Parathyroid adenoma (tissue), 2 donors: ENCODE results near the gene TTC29.

Experiments used
- H2AFZ ChIP-seq: fragments of 300-600 bp; sonication (generic); one replicate; pipeline ENCODE4 v1.7.0; 2017; ENCODE audit warnings: antibody characterized with exemption, mild to moderate bottlenecking
- H3K27ac ChIP-seq: fragments of 300-600 bp; sonication (generic); one replicate; pipeline ENCODE4 v1.7.0; 2017
- H3K27me3 ChIP-seq: fragments of 300-600 bp; sonication (generic); one replicate; pipeline ENCODE4 v1.7.0; 2017; ENCODE audit warnings: low read length; ENCODE audit not compliant: control insufficient read depth, insufficient read depth
- H3K36me3 ChIP-seq: fragments of 300-600 bp; sonication (generic); one replicate; pipeline ENCODE4 v1.7.0; 2017; ENCODE audit warnings: low read length; ENCODE audit not compliant: control insufficient read depth, insufficient read depth
- H3K4me1 ChIP-seq: fragments of 300-600 bp; sonication (generic); one replicate; pipeline ENCODE4 v1.7.0; 2017; ENCODE audit warnings: control low read depth
- H3K4me2 ChIP-seq: fragments of 300-600 bp; sonication (generic); one replicate; pipeline ENCODE4 v1.7.0; 2017; ENCODE audit warnings: low read length
- H3K4me3 ChIP-seq: fragments of 300-600 bp; sonication (generic); one replicate; pipeline ENCODE4 v1.7.0; 2017; ENCODE audit warnings: low read depth, low read length
- H3K79me2 ChIP-seq: fragments of 300-600 bp; sonication (generic); one replicate; pipeline ENCODE4 v1.7.0; 2017; ENCODE audit warnings: control low read depth
- H3K9ac ChIP-seq: fragments of 300-600 bp; sonication (generic); one replicate; pipeline ENCODE4 v1.7.0; 2017; ENCODE audit warnings: mild to moderate bottlenecking
- H3K9me3 ChIP-seq: fragments of 300-600 bp; sonication (generic); one replicate; pipeline ENCODE4 v1.7.0; 2017; ENCODE audit warnings: low read length; ENCODE audit not compliant: control insufficient read depth
- CTCF ChIP-seq: fragments of 300-600 bp; sonication (generic); IDR thresholded peaks from one replicate; pipeline ENCODE4 v1.7.0; 2017; ENCODE audit warnings: antibody characterized with exemption, mild to moderate bottlenecking
- donor health status: primary hyperparathyroidism.

The TTC29 gene

GRCh38 chr4:146787731-146788130, 157.9 kb downstream of the TTC29 start:
- H3K9ac ChIP-seq, result no peak overlapping the region
- no peaks in the 10 kb centered on the region for H3K4me1 ChIP-seq
- no peaks in the 10 kb centered on the region for H3K36me3 ChIP-seq
- H3K27ac ChIP-seq, result no peak overlapping the region
- H3K4me3 ChIP-seq, result no peak overlapping the region
- H3K9me3 ChIP-seq, result no peaks in the 10 kb centered on the region
- H3K27me3 ChIP-seq, result no peaks in the 10 kb centered on the region
- no peak for TF ChIP-seq CTCF
- H3K4me2 ChIP-seq, result no peak overlapping the region
- H3K79me2 ChIP-seq, result no peaks in the 10 kb centered on the region
- H2AFZ ChIP-seq, result no peak overlapping the region

- Histone ChIP-seq H3K4me2 (no peak overlapping the region), H3K79me2 (no peaks in the 10 kb centered on the region), H3K36me3 (no peaks in the 10 kb centered on the region), H3K4me1 (no peaks in the 10 kb centered on the region), H3K4me3 (no peak overlapping the region), H3K9ac (no peak overlapping the region), H2AFZ (no peak overlapping the region), H3K9me3 (no peaks in the 10 kb centered on the region), H3K27me3 (no peaks in the 10 kb centered on the region), H3K27ac (no peak overlapping the region)
- TF ChIP-seq CTCF, result no peak
Observed at GRCh38 chr4:146776691-146777090, 169.0 kb downstream of the TTC29 start.

GRCh38 chr4:146763560-146763959, 182.1 kb downstream of the TTC29 start:
- H3K4me2 ChIP-seq, result no peak overlapping the region

GRCh38 chr4:146762016-146762415, 183.6 kb downstream of the TTC29 start:
- H3K27ac ChIP-seq, result no peak overlapping the region
- no peak overlapping the region for H2AFZ ChIP-seq
- TF ChIP-seq CTCF, result no peak
- no peak overlapping the region for H3K4me3 ChIP-seq
- H3K36me3 ChIP-seq, result no peaks in the 10 kb centered on the region
- no peaks in the 10 kb centered on the region for H3K4me1 ChIP-seq
- no peaks in the 10 kb centered on the region for H3K27me3 ChIP-seq
- no peaks in the 10 kb centered on the region for H3K79me2 ChIP-seq
- no peak overlapping the region for H3K4me2 ChIP-seq
- H3K9me3 ChIP-seq, result no peaks in the 10 kb centered on the region
- H3K9ac ChIP-seq, result no peak overlapping the region

More at GRCh38 chr4:146763560-146763959, 182.1 kb downstream of the TTC29 start:
- H3K9ac ChIP-seq, result no peak overlapping the region
- H3K4me3 ChIP-seq, result no peak overlapping the region
- no peaks in the 10 kb centered on the region for H3K79me2 ChIP-seq
- H3K27me3 ChIP-seq, result no peaks in the 10 kb centered on the region
- H3K9me3 ChIP-seq, result no peaks in the 10 kb centered on the region
- no peak overlapping the region for H2AFZ ChIP-seq
- TF ChIP-seq CTCF, result no peak
- no peaks in the 10 kb centered on the region for H3K36me3 ChIP-seq
- no peak overlapping the region for H3K27ac ChIP-seq
- no peaks in the 10 kb centered on the region for H3K4me1 ChIP-seq

DNA sequence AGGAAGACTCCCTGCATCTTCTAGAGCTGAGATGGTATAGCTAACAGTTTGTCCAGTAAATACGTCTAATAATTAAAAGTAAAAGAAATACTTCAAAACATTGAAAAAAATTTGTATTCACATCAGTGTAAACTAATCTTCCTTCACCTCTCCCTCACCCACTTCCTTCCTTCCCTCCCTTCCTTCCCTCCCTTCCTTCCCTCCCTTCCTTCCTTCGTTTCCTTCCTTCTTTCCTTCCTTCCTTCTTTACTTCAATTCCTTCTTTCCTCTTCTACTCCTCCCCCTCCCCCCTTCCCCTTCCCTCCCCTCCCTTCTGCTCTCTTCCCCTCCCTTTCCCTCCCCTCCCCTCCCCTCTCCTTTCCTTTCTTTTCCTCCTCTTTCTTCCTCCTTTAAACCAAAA, 203.2 kb downstream of the TTC29 start:
- Histone ChIP-seq H3K9me3 (no peaks in the 10 kb centered on the region), H3K79me2 (no peaks in the 10 kb centered on the region)

More for the DNA sequence above, 203.2 kb downstream of the TTC29 start:
- no peak overlapping the region for H3K4me2 ChIP-seq
- no peak overlapping the region for H2AFZ ChIP-seq
- H3K9ac ChIP-seq, result no peak overlapping the region
- no peaks in the 10 kb centered on the region for H3K27me3 ChIP-seq
- H3K36me3 ChIP-seq, result no peaks in the 10 kb centered on the region
- H3K27ac ChIP-seq, result no peak overlapping the region
- H3K4me3 ChIP-seq, result no peak overlapping the region
- H3K4me1 ChIP-seq, result no peaks in the 10 kb centered on the region
- TF ChIP-seq CTCF, result no peak
